ENCODE results near the gene AK5.

The AK5 gene

GRCh38 chr1:77489910-77490309, 208.1 kb downstream of the AK5 start:
- TF ChIP-seq SIN3A (IDR thresholded peaks at IDR 0.05; ENCODE audit: borderline replicate concordance, insufficient read depth, low read length) (no peak), FOXP2 (optimal IDR thresholded peaks at IDR 0.05; ENCODE audit: borderline replicate concordance, extremely low read depth, extremely low read length, insufficient read depth) (no peak), TAF1 (IDR thresholded peaks at IDR 0.05; ENCODE audit: borderline replicate concordance, insufficient read depth, low read length) (no peak), REST (IDR thresholded peaks at IDR 0.05; ENCODE audit: insufficient read depth in 1 of 2, low read depth in 2 of 2, low read length in 2 of 2) (no peak), POLR2AphosphoS5 (IDR thresholded peaks at IDR 0.05; ENCODE audit: low read depth, low read length) (no peak)

- TF ChIP-seq REST (IDR thresholded peaks at IDR 0.05; ENCODE audit: insufficient read depth in 1 of 2, low read depth in 2 of 2, low read length in 2 of 2) (no peak), FOXP2 (optimal IDR thresholded peaks at IDR 0.05; ENCODE audit: borderline replicate concordance, extremely low read depth, extremely low read length, insufficient read depth) (no peak), POLR2AphosphoS5 (IDR thresholded peaks at IDR 0.05; ENCODE audit: low read depth, low read length) (no peak), TAF1 (IDR thresholded peaks at IDR 0.05; ENCODE audit: borderline replicate concordance, insufficient read depth, low read length) (no peak), SIN3A (IDR thresholded peaks at IDR 0.05; ENCODE audit: borderline replicate concordance, insufficient read depth, low read length) (no peak)
Observed at GRCh38 chr1:77494026-77494425, 212.2 kb downstream of the AK5 start.

DNA sequence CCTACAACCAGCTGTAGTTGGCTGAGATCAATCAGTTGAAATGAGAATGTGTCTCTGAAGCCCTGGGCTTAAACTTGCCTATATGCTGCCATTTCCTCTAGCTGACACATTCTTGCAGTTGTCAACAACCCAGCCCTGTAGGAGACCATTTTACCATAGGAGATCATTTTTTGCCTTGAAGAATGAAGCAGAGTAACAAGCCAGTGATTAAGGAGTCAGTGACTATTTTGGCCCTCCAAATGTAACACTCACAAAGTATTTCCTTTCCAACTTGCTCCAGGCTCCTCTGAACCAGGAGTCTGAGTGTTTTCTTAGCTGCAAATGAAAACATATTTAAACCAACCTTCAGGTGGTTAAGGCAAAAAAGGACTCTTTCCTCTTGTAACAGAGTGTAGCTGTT, 217.1 kb downstream of the AK5 start:
- TF ChIP-seq TAF1 (IDR thresholded peaks at IDR 0.05; ENCODE audit: borderline replicate concordance, insufficient read depth, low read length): no peak
- no peak for TF ChIP-seq FOXP2 (optimal IDR thresholded peaks at IDR 0.05; ENCODE audit: borderline replicate concordance, extremely low read depth, extremely low read length, insufficient read depth)
- TF ChIP-seq SIN3A (IDR thresholded peaks at IDR 0.05; ENCODE audit: borderline replicate concordance, insufficient read depth, low read length): no peak
- no peak for TF ChIP-seq POLR2AphosphoS5 (IDR thresholded peaks at IDR 0.05; ENCODE audit: low read depth, low read length)
- no peak for TF ChIP-seq REST (IDR thresholded peaks at IDR 0.05; ENCODE audit: insufficient read depth in 1 of 2, low read depth in 2 of 2, low read length in 2 of 2)

DNA sequence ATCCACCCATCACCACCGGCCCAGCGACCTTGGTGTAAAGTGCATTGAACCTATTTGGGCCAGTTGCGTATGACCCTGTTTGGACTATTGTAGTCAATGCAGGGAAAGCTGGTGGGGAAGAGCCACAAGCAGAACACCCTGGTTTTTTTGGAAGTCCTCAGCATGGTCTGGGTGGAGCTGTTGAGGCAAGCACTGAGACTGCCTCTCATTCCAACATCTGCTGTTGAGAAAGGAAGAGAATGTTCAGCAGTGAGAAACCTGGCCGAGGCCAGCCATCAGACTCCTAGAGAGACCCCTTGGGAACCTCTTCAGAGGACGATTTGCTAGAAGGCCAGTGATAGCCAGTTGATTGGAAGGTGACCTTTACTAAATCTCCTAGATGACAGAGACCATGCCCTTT, 217.6 kb downstream of the AK5 start:
- no peak for TF ChIP-seq SIN3A (IDR thresholded peaks at IDR 0.05; ENCODE audit: borderline replicate concordance, insufficient read depth, low read length)
- no peak for TF ChIP-seq REST (IDR thresholded peaks at IDR 0.05; ENCODE audit: insufficient read depth in 1 of 2, low read depth in 2 of 2, low read length in 2 of 2)
- no peak for TF ChIP-seq POLR2AphosphoS5 (IDR thresholded peaks at IDR 0.05; ENCODE audit: low read depth, low read length)
- no peak for TF ChIP-seq FOXP2 (optimal IDR thresholded peaks at IDR 0.05; ENCODE audit: borderline replicate concordance, extremely low read depth, extremely low read length, insufficient read depth)
- TF ChIP-seq TAF1 (IDR thresholded peaks at IDR 0.05; ENCODE audit: borderline replicate concordance, insufficient read depth, low read length): no peak

DNA sequence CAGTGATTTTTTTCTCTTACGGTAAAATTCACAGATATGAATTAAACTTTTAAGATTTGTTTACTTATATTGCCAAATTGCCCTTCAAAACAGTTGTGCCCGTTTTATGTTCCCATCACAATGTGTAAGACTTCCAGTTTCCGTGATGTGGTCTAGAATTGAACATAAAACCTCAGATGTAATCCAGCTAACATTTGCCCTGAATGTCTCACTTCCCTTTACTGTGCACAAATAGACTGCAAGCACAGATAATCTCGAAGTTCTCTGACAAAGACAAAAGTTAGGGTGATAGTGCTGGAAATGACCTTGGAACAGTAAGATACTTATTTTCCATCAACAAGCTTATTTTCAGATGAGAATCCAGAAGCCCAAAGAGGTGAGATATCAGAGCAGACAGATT, 223.2 kb downstream of the AK5 start:
- TF ChIP-seq SIN3A (IDR thresholded peaks at IDR 0.05; ENCODE audit: borderline replicate concordance, insufficient read depth, low read length) (no peak), TAF1 (IDR thresholded peaks at IDR 0.05; ENCODE audit: borderline replicate concordance, insufficient read depth, low read length) (no peak), REST (IDR thresholded peaks at IDR 0.05; ENCODE audit: insufficient read depth in 1 of 2, low read depth in 2 of 2, low read length in 2 of 2) (no peak), FOXP2 (optimal IDR thresholded peaks at IDR 0.05; ENCODE audit: borderline replicate concordance, extremely low read depth, extremely low read length, insufficient read depth) (no peak), POLR2AphosphoS5 (IDR thresholded peaks at IDR 0.05; ENCODE audit: low read depth, low read length) (no peak)
